Uterus (tissue), 2 donors: ENCODE measurements around the gene VPS41.

Source experiments
- CTCF ChIP-seq, 4 experiments: fragments of 200-600 bp in 2 of 4; fragments of 450-650 bp in 2 of 4; sonication (generic) in 2 of 4; IDR thresholded peaks; one replicate each; pipeline ENCODE4 v1.5.1; 2016 to 2019; ENCODE audit warnings: antibody characterized with exemption in 4 of 4, mild to moderate bottlenecking in 2 of 4, moderate library complexity in 1 of 4
- POLR2A ChIP-seq, 2 donors: fragments of 450-650 bp; IDR thresholded peaks; one replicate each; pipeline ENCODE4 v1.6.1; 2016; ENCODE audit warnings: antibody characterized with exemption in 2 of 2, mild to moderate bottlenecking in 1 of 2, moderate library complexity in 1 of 2

GRCh38 chr7:38819463-38819862 lies 89.5 kb downstream of the VPS41 start:
- TF ChIP-seq CTCF (IDR thresholded peaks at IDR 0.05): no peak
- no peak for TF ChIP-seq POLR2A (IDR thresholded peaks at IDR 0.05)
